NOMO-1 treated with dmso at 0.1 percent for 144 hours (cell line): ENCODE data around the gene SNED1.

Experiments used
- DNase-seq: peaks from one replicate; lab custom pipeline; 2025; ENCODE audit not compliant: unreplicated experiment; lab: John Stamatoyannopoulos, UW

Gene SNED1

GRCh38 chr2:240991378-240992263 is 6.8 kb upstream of the SNED1 start:
- peak; percentile 70 for DNase-seq

GRCh38 chr2:240992572-240993291 is 5.7 kb upstream of the SNED1 start:
- DNase-seq: no peak

- no peak for DNase-seq
These were observed 4.8 kb upstream of the SNED1 start for GRCh38 chr2:240993446-240994170.

- DNase-seq: no peak
These were observed 4.1 kb upstream of the SNED1 start for GRCh38 chr2:240994171-240994896.

- DNase-seq: no peak
These were observed 3.1 kb upstream of the SNED1 start for GRCh38 chr2:240995041-240996021.

GRCh38 chr2:240996161-240996833 is 2.1 kb upstream of the SNED1 start:
- no peak for DNase-seq

DNA sequence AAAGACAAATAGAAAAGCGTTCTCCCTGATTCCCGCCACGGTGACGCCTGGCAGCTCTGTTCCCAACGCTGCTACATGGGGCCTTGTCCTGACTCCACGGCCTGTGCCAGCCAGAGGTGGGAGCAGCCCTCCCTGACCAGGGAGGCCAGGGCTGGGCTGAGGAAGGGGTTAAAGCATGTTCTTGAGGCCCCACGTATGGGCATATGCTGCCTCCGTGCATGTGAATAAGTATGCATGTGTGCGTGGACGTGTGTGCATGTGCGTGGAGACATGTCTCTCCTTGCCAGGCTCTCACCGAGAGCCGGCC is 1.6 kb upstream of the SNED1 start:
- no peak for DNase-seq

- DNase-seq: no peak
These were observed 1.1 kb upstream of the SNED1 start for GRCh38 chr2:240997141-240997855.

GRCh38 chr2:240998706-240998994 is 232 bp downstream of the SNED1 start:
- DNase-seq: no peak

DNA sequence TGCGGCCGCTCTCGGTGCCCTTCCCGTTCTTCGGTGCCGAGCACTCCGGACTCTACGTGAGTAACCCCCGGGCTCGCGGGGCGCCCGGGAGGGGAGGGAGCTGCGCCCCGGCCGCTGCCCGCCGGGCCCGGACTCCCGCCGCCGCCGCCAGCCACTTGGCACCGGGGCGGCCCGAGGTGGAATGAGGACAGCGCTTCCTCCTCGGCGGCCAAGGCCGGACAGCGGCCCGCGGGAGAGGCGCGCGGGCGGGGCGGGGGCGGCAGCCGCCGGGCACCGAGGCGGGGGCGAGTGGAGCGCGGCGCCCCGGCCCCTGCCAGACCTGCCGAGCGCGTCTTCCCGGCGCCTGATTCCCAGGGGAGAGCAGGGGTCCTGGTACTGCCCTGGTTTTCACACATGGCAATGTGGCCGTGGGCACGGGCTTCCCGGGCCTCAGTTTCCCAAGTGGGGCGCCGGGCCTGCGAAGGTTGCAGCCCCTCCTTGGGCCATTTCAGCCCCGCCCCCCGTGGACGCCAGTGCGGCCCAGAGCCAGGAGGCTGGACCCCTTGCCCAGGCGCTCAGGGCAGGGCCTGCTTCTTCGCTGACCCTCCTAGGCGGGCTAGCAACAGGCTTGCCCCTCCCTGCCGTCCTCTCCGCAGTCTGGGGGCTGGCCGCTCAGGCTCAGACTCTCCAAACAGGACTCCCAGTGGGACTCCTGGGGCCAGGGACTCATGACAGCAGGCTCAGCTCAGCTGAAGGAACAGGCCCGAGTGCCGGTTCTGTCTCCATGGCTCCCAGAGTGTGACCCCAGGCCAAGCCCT is 775 bp downstream of the SNED1 start:
- no peak for DNase-seq

DNA sequence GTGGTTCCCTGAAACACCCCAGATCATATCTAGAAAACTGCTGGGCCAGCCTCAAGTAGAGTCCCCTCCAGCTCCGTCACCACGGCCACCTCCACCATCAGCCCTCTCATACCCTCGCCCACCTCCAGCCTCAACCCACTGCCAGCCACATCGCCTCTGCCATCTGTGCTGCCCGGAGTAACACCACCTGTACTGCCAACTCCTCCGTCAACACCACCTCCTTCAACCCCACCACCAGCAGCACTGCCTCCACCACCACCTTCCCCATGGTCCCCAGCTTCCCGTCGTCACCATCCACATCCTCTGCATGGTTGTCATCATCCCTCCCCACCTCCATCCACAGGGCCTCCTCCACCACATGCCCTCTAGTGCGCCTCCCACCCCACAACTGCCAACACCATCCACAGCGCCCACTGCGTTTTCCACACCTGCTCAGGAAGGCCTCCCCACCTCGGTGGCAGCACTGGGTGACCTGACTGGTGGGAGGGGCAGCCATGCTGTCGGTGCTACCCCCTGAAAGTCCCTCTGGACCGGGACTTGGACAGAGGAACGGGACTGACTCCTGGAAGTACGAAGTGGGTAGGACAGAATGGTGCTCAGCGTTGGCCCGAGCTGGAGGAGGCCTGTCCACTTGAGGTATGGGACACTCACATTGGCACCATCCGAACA is 1.6 kb downstream of the SNED1 start:
- DNase-seq: no peak

DNA sequence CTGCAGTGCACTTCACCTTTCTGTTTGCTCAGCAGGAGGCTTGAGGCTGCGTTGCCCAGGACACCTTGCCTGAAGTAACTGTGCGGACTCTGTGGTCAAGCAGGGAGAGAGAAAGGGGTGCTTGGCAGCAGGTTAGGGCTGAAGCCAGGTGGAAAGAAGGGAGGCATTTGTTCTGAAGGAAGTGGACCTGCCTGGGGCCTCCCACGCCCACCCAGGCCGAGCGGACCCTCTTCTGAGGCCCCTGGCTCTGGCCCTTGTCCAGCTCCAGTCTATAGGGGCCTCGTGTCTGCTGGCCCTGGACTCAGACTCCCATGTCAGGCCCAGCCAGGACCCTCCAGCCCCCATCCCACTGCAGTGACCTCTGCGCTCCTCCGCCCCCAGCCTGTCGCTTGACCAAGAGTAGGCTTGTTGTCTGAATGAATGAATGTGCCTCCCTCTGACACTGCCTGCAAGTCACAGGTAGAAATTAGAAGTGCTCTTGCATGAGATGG is 2.5 kb downstream of the SNED1 start:
- DNase-seq: no peak

GRCh38 chr2:241001413-241002274 is 3.2 kb downstream of the SNED1 start:
- DNase-seq: no peak

- DNase-seq: no peak
These were observed 4.0 kb downstream of the SNED1 start for GRCh38 chr2:241002275-241003046.

DNA sequence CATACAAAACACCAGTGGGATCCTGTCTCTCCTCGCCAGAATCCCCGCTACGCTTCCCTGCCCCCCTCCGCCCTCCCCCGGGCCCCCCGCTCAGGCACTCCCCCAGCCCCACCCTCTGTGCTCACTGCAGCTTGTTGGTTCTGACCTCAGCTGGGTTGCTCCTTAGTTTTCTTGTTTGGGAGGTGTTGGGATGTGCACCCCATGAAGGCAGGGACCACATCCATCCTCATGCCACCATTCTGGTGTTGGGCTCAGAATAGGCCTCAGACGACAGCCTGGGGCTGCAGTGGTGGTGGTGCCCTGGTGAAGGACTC is 4.6 kb downstream of the SNED1 start:
- no peak for DNase-seq

DNA sequence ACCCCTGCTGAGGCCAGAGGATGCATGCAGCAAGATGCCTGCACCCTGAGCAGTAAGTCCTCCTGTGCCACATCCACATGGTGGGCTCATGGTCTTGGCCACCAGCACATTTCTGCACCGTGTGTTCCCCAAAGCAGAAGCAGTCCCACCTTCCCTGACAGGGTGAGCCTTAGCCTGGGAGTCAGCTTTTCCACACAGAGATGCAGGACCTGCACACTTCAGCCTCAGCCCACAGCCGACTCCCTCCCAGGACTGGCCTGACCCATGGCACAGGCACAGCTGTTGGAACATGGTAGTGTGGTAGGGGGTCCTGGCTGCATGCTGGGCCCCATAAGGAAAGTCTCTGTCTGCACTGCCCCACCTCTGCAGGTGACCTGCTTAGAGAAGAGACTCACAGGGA is 5.0 kb downstream of the SNED1 start:
- DNase-seq: no peak
